Measurements from ENCODE around the gene RCL1. TPM values are rescaled to one million over a fixed set of nuclear protein-coding genes. Genes with fewer than 3 reads are reported as not detected.

RCL1 gene
- total and polyA plus RNA-seq, 2 of the 13 experiments (the other 11 are each of a cell fraction or from before 2014, with no cell fraction given) = 22.3 to 31.6 TPM

GRCh38 chr9:4839470-4839912, 46.7 kb downstream of the RCL1 start (continued):
- TF ChIP-seq SRF (IDR thresholded peaks at IDR 0.05; ENCODE audit: low read depth, low read length) (peak; percentile 65), ZNF292 (CRISPR knock-in tag; IDR thresholded peaks at IDR 0.05; ENCODE audit: borderline replicate concordance, low read depth) (peak; percentile 91), MAFG (CRISPR knock-in tag; IDR thresholded peaks at IDR 0.05) (no peak), RFX1 (IDR thresholded peaks at IDR 0.05) (no peak), SUZ12 (IDR thresholded peaks at IDR 0.05; ENCODE audit: low read depth, low read length) (no peak), ZNF629 (CRISPR knock-in tag; conservative IDR thresholded peaks at IDR 0.05) (no peak), ZNF431 (CRISPR knock-in tag; IDR thresholded peaks at IDR 0.05; ENCODE audit: borderline replicate concordance, low read depth) (peak; percentile 76), POLR2AphosphoS5 (IDR thresholded peaks at IDR 0.05; ENCODE audit: low read depth, low read length) (peak; percentile 30; the same call in 1 of the 2 replicates), ISL2 (CRISPR knock-in tag; IDR thresholded peaks at IDR 0.05) (peak; percentile 97), ZNF280D (CRISPR knock-in tag; IDR thresholded peaks at IDR 0.05) (peak; percentile 83), MIXL1 (CRISPR knock-in tag; IDR thresholded peaks at IDR 0.05) (peak; percentile 93), ZIK1 (CRISPR knock-in tag; IDR thresholded peaks at IDR 0.05; ENCODE audit: borderline replicate concordance, low read depth) (no peak), ZNF614 (CRISPR knock-in tag; IDR thresholded peaks at IDR 0.05; ENCODE audit: borderline replicate concordance) (peak; percentile 96), CREM (IDR thresholded peaks at IDR 0.05) (peak; percentile 91), CREM (CRISPR knock-in tag; IDR thresholded peaks at IDR 0.05) (no peak), ZNF317 (CRISPR knock-in tag; IDR thresholded peaks at IDR 0.05) (0 out of 2 replicates have a peak, but pooled peaks have one; percentile 50), ATRX (CRISPR knock-in tag; IDR thresholded peaks at IDR 0.05; ENCODE audit: borderline replicate concordance) (no peak), TARDBP (CRISPR knock-in tag; IDR thresholded peaks at IDR 0.05) (peak; percentile 92), ZNF337 (CRISPR knock-in tag; IDR thresholded peaks at IDR 0.05; ENCODE audit: borderline replicate concordance, low read depth) (no peak), FOXO1 (CRISPR knock-in tag; IDR thresholded peaks at IDR 0.05) (peak; percentile 94)
- TF ChIP-seq, protein P1, sequence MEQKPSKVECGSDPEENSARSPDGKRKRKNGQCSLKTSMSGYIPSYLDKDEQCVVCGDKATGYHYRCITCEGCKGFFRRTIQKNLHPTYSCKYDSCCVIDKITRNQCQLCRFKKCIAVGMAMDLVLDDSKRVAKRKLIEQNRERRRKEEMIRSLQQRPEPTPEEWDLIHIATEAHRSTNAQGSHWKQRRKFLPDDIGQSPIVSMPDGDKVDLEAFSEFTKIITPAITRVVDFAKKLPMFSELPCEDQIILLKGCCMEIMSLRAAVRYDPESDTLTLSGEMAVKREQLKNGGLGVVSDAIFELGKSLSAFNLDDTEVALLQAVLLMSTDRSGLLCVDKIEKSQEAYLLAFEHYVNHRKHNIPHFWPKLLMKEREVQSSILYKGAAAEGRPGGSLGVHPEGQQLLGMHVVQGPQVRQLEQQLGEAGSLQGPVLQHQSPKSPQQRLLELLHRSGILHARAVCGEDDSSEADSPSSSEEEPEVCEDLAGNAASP (CRISPR knock-in tag; IDR thresholded peaks at IDR 0.05; ENCODE audit: borderline replicate concordance) = peak; percentile 84
- TF ChIP-seq, protein P2, sequence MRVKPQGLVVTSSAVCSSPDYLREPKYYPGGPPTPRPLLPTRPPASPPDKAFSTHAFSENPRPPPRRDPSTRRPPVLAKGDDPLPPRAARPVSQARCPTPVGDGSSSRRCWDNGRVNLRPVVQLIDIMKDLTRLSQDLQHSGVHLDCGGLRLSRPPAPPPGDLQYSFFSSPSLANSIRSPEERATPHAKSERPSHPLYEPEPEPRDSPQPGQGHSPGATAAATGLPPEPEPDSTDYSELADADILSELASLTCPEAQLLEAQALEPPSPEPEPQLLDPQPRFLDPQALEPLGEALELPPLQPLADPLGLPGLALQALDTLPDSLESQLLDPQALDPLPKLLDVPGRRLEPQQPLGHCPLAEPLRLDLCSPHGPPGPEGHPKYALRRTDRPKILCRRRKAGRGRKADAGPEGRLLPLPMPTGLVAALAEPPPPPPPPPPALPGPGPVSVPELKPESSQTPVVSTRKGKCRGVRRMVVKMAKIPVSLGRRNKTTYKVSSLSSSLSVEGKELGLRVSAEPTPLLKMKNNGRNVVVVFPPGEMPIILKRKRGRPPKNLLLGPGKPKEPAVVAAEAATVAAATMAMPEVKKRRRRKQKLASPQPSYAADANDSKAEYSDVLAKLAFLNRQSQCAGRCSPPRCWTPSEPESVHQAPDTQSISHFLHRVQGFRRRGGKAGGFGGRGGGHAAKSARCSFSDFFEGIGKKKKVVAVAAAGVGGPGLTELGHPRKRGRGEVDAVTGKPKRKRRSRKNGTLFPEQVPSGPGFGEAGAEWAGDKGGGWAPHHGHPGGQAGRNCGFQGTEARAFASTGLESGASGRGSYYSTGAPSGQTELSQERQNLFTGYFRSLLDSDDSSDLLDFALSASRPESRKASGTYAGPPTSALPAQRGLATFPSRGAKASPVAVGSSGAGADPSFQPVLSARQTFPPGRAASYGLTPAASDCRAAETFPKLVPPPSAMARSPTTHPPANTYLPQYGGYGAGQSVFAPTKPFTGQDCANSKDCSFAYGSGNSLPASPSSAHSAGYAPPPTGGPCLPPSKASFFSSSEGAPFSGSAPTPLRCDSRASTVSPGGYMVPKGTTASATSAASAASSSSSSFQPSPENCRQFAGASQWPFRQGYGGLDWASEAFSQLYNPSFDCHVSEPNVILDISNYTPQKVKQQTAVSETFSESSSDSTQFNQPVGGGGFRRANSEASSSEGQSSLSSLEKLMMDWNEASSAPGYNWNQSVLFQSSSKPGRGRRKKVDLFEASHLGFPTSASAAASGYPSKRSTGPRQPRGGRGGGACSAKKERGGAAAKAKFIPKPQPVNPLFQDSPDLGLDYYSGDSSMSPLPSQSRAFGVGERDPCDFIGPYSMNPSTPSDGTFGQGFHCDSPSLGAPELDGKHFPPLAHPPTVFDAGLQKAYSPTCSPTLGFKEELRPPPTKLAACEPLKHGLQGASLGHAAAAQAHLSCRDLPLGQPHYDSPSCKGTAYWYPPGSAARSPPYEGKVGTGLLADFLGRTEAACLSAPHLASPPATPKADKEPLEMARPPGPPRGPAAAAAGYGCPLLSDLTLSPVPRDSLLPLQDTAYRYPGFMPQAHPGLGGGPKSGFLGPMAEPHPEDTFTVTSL (CRISPR knock-in tag; IDR thresholded peaks at IDR 0.05; ENCODE audit: borderline replicate concordance) = peak; percentile 98

Data from HepG2 (cell line).